Spleen (tissue), 11 donors: ENCODE results near the gene P2RY14. TPM values are rescaled to one million over a fixed set of nuclear protein-coding genes. Genes with fewer than 3 reads are reported as not detected.

ENCODE experiments used
- DNase-seq: peaks from one replicate; pipeline ENCODE4 v3.0.0-alpha.2; 2020
- H3K27ac ChIP-seq, 8 donors: fragments of 200-600 bp; sonication (generic) in 7 of 8; 1 replicate in 4 of 8; 2 replicates in 4 of 8; pipeline versions ENCODE4 v1.5.0 to v1.8.0; 2016 to 2021; ENCODE audit warnings: inconsistent platforms in 4 of 8, mild to moderate bottlenecking in 4 of 8, moderate library complexity in 1 of 8
- H3K27me3 ChIP-seq, 7 donors: fragments of 200-600 bp; sonication (generic) in 6 of 7; replicated peaks in 1 of 7; 1 replicate in 4 of 7; 2 replicates in 3 of 7; pipeline versions ENCODE4 v1.5.0 to v1.8.0; 2016 to 2021; ENCODE audit warnings: inconsistent platforms in 3 of 7, mild to moderate bottlenecking in 1 of 7
- H3K36me3 ChIP-seq, 6 donors: fragments of 200-600 bp; sonication (generic) in 5 of 6; 1 replicate in 4 of 6; 2 replicates in 2 of 6; pipeline versions ENCODE4 v1.5.0 to v1.8.0; 2016 to 2021; ENCODE audit warnings: inconsistent platforms in 2 of 6
- H3K4me1 ChIP-seq, 6 donors: fragments of 200-600 bp; sonication (generic) in 5 of 6; 1 replicate in 3 of 6; 2 replicates in 3 of 6; pipeline versions ENCODE4 v1.5.0 to v1.8.0; 2016 to 2021; ENCODE audit warnings: inconsistent platforms in 3 of 6
- H3K4me3 ChIP-seq, 8 donors: fragments of 200-600 bp; sonication (generic) in 7 of 8; 1 replicate in 4 of 8; 2 replicates in 4 of 8; pipeline versions ENCODE4 v1.5.0 to v1.8.0; 2016 to 2021; ENCODE audit warnings: inconsistent platforms in 4 of 8, mild to moderate bottlenecking in 4 of 8, moderate library complexity in 2 of 8
- H3K9me3 ChIP-seq, 8 donors: fragments of 200-600 bp; sonication (generic) in 7 of 8; 1 replicate in 4 of 8; 2 replicates in 4 of 8; pipeline versions ENCODE4 v1.5.0 to v1.8.0; 2016 to 2021; ENCODE audit warnings: inconsistent platforms in 4 of 8
- CTCF ChIP-seq, 11 experiments: fragments of 200-600 bp in 7 of 11; fragments of 450-650 bp in 4 of 11; sonication (generic) in 4 of 11; IDR thresholded peaks in 8 of 11; conservative IDR thresholded peaks in 3 of 11; 1 replicate in 7 of 11; 2 replicates in 4 of 11; pipeline versions ENCODE4 v1.4.0 to v1.8.0; 2016 to 2021; ENCODE audit warnings: antibody characterized with exemption in 11 of 11, inconsistent platforms in 4 of 11, mild to moderate bottlenecking in 1 of 11
- POLR2A ChIP-seq, 3 donors: fragments of 450-650 bp; IDR thresholded peaks; one replicate each; pipeline ENCODE4 v1.5.1; 2017; ENCODE audit warnings: antibody characterized with exemption in 3 of 3, mild to moderate bottlenecking in 1 of 3
- POLR2AphosphoS5 ChIP-seq, 3 donors: sonication (generic); formaldehyde crosslinking; IDR thresholded peaks; one replicate each; pipeline ENCODE4 v1.5.1; 2017; ENCODE audit warnings: antibody characterized with exemption in 3 of 3
- WGBS, 5 donors: extraction: QIAGEN DNeasy Blood & Tissue Kit in 3 of 5; methylation state at CpG; one replicate each; pipeline versions ENCODE4 v1.1.5 to v1.1.7; 2013 to 2018; 5-methylcytosine and 5-hydroxymethylcytosine counted together
- intact Hi-C: fragments of 100-400 bp; cut with DNase I; formaldehyde crosslinking; loops from one replicate; pipeline ENCODE4 v1.15.0; 2023; ENCODE audit warnings: low total_unique reads
- polyA plus RNA-seq, 3 donors: library from polyadenylated mRNA; stranded (reverse); fragments of 200-250 nt; gene quantifications; one replicate each; pipeline ENCODE4 v1.2.1, GENCODE V29; 2013
- total RNA-seq, 7 donors: library from RNA; depleted of rRNA in 3 of 7; stranded (reverse); fragments of >200 nt in 3 of 7; fragmentation: NEBNext Ultra II Directional in 4 of 7; extraction: Animal tissue kit (Norgen Biotek cat#: 25700) in 4 of 7; gene quantifications; one replicate each; pipeline versions ENCODE4 v1.1.0 to v1.2.1, GENCODE V29; 2016 to 2021
- donor health status: healthy with polysubstance abuse.
- donor health status: DM: no; HTN: no; CAD: no; lungs with moderate emphysema.
- donor health status: DM: no; HTN: no; CAD: no.
- donor health status: Bipolar disorder and iron deficiency.
- donor health status: healthy.
- donor health status: DM: no; HTN: no; CAD: no.
- donor health status: DM: yes; HTN: yes; CAD: no.

Gene P2RY14
- total and polyA plus RNA-seq, 10 donors: 0.32 to 5.2 (median 1.9) TPM

DNA sequence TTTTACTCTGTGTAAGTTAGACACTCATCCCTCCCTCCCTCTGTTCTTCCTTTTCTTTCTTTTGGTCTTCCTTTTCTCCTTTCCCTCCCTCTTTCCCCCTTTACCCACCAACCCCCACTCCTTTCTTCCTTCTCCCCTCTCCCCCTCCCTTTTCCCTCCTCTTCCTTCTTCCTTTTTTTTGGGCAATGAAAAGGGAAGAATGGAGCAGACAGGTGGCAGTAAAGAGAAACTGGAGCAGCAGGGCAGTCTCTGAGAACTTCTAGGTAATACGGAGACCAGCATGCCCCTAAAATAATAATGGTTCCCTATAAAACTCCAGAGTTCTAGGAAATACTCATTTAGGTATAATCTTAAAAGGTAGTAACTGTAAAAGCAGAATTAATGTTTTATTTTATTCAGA, 63.9 kb downstream of the P2RY14 start:
- intact Hi-C loops: no loop called here
- 75 to 84% (median 78%) methylated on average over 1 of the region's 1 CpG for WGBS, 5 donors
- H3K9me3 ChIP-seq: no peaks in the 10 kb centered on the region
- TF ChIP-seq POLR2A (IDR thresholded peaks at IDR 0.05) (no peak), POLR2AphosphoS5 (IDR thresholded peaks at IDR 0.05) (no peak), CTCF (IDR thresholded peaks at IDR 0.05 in 8 of 11, conservative IDR thresholded peaks at IDR 0.05 in 3 of 11) (no peak)
- H3K27me3 ChIP-seq: no peaks in the 10 kb centered on the region
- H3K27ac ChIP-seq: no peak overlapping the region
- no peaks in the 10 kb centered on the region for H3K36me3 ChIP-seq
- no peak overlapping the region for H3K4me3 ChIP-seq
- H3K4me1 ChIP-seq: peaks cover 0 to 21% (median 5%) of the 10 kb centered on the region in 6 donors
- no peak for DNase-seq

- TF ChIP-seq POLR2AphosphoS5 (IDR thresholded peaks at IDR 0.05): no peak
- TF ChIP-seq CTCF (IDR thresholded peaks at IDR 0.05 in 8 of 11, conservative IDR thresholded peaks at IDR 0.05 in 3 of 11): no peak
- H3K4me3 ChIP-seq: no peak overlapping the region
- DNase-seq: no peak
- 89 to 98% (median 93%) methylated on average over 5 of the region's 5 CpGs for WGBS, 5 donors
- no peaks in the 10 kb centered on the region for H3K9me3 ChIP-seq
- intact Hi-C loops: no loop called here
- no peaks in the 10 kb centered on the region for H3K27me3 ChIP-seq
- peaks cover 0 to 21% (median 5%) of the 10 kb centered on the region in 6 donors for H3K4me1 ChIP-seq
- H3K36me3 ChIP-seq: no peaks in the 10 kb centered on the region
- H3K27ac ChIP-seq: no peak overlapping the region
Measured at GRCh38 chr3:151213881-151214280, 64.5 kb downstream of the P2RY14 start.

DNA sequence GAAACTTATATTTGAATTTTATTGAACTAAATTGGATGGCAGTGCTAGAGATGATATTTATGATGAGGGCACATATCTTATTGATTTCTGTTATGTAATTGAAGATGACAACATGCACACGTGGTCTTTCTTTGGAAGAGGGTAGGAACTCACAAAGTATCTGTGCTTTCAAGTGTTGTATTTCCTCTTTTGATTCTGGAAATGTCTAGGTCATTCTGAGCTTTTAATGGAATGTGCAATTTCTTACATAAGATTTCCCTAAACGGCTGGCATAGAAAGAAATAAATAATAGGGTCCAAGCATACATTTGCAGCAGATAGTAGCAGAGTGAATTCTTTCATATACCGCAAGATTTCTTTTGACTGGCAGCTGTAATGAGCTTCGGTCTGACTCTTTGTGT, 65.2 kb downstream of the P2RY14 start:
- peaks cover 0 to 21% (median 5%) of the 10 kb centered on the region in 6 donors for H3K4me1 ChIP-seq
- no peaks in the 10 kb centered on the region for H3K27me3 ChIP-seq
- no peaks in the 10 kb centered on the region for H3K36me3 ChIP-seq
- H3K4me3 ChIP-seq: no peak overlapping the region
- no peaks in the 10 kb centered on the region for H3K9me3 ChIP-seq
- no peak for DNase-seq
- no peak for TF ChIP-seq POLR2AphosphoS5 (IDR thresholded peaks at IDR 0.05)
- TF ChIP-seq POLR2A (IDR thresholded peaks at IDR 0.05): no peak
- TF ChIP-seq CTCF (IDR thresholded peaks at IDR 0.05 in 8 of 11, conservative IDR thresholded peaks at IDR 0.05 in 3 of 11): no peak
- intact Hi-C loops: no loop called here
- WGBS, 5 donors: 66 to 81% (median 68%) methylated on average over 4 of the region's 4 CpGs
- no peak overlapping the region for H3K27ac ChIP-seq

- H3K9me3 ChIP-seq: no peaks in the 10 kb centered on the region
- peak overlapping the region in 3 of 8 donors; percentile 14 to 35 (median 17) for H3K27ac ChIP-seq
- TF ChIP-seq POLR2A (IDR thresholded peaks at IDR 0.05) (no peak), CTCF (IDR thresholded peaks at IDR 0.05 in 8 of 11, conservative IDR thresholded peaks at IDR 0.05 in 3 of 11) (peak in 2 of 11 experiments; percentile 22)
- no peak overlapping the region for H3K4me3 ChIP-seq
- DNase-seq: no peak
- no peaks in the 10 kb centered on the region for H3K27me3 ChIP-seq
- H3K36me3 ChIP-seq: no peaks in the 10 kb centered on the region
- peaks cover 0 to 21% (median 5%) of the 10 kb centered on the region in 6 donors for H3K4me1 ChIP-seq
- intact Hi-C loops: no loop called here
- WGBS, 5 donors: 19 to 33% (median 28%) methylated on average over 4 of the region's 4 CpGs
Measured at GRCh38 chr3:151210676-151211381, 67.5 kb downstream of the P2RY14 start.
